Stimulated activated CD8-positive, alpha-beta memory T cell treated with anti-CD3 and anti-CD28 coated beads, Interleukin-15, amount 100 ng/mL, for 48 hours (primary cell): ENCODE data around the gene AXIN1.
"Not testable (repeated sequence)": the region's sequence is repeated elsewhere in the genome, so short reads cannot be mapped to it uniquely, and the experiment has no call there.

Source experiments
- DNase-seq, 2 donors: peaks; one replicate each; pipeline ENCODE4 v3.0.0-alpha.2; 2020; ENCODE audit warnings: low read depth in 2 of 2

Gene AXIN1

DNA sequence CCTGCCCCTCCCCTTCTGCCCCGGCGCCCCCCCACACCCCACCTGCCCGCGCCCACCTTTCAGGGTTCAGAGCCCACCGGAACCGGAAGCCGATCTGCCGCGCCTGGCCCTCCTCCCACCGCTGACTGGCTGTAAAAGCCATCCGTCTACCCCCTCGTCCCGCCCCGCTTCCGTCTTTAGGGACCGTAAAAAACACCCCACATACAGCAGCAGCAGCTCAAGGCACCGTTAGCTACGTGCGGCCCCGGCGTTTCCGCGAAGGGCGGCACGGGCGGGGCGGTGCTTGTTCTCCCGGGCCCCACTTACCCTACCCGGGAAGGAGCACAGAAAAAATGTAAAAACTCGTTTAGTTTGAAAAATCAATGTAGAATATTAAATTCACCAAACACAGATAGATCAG lies 17.9 kb upstream of the AXIN1 start, which contains the start of gene MRPL28:
Gene MRPL28 (minus strand): TSS at position 96 of the 400 bp plus-strand sequence. CDS start 320 bp downstream, outside the sequence.
- peak; percentile 87 to 88 for DNase-seq

DNA sequence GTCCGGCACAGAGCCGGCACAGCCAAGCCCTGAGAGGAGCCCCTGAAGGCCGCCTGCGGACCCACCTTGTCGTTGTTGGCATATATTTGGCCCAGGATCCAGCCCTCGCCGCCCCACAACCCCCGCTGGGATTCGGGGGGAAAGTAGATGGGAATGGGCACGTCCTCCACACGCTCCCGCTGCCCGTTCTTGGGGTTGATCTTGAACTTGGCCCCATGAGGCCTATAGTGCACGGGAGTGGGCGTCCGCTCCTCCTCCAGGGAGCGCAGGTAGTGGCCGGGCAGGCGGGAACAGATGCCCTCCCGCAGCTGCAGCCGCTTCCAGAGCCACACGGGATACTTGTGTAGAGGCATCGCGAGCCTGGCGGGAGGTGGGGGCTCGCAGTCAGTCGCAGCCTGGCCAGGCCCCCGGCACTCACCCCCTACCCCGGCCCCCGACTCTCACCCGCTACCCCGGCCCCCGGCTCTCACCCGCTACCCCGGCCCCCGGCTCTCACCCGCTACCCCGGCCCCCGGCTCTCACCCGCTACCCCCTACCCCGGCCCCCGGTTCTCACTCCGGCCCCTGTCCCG lies 17.4 kb upstream of the AXIN1 start:
- no peak for DNase-seq

DNA sequence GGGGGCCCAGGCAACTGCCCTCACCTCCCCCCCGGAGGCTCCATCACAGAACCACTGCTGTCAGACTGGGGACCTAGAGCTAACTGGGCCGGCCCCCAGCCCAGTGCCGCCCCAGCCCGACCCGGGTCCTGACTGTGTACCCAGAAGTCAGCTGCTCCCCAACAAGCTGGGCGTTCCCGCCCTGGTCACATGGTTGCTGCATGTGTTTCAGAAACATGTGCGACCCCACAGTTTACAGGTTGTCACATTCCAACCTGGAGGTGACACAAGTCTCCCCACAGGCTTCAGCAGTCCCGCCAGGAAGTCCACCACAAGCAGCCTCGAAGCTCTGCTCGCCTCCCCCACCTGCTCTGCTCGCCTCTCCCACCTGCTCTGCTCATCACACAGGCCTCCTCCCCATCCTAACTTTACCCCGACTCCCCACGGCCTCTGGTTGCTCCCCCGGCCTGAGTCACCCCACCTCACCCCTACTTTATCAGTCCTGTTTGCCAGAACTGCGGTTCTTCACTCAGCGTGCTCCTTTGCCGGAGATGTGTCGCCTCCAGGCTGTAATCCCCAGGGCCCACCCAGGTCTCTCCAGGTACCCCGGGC lies 16.8 kb upstream of the AXIN1 start:
- no peak for DNase-seq

DNA sequence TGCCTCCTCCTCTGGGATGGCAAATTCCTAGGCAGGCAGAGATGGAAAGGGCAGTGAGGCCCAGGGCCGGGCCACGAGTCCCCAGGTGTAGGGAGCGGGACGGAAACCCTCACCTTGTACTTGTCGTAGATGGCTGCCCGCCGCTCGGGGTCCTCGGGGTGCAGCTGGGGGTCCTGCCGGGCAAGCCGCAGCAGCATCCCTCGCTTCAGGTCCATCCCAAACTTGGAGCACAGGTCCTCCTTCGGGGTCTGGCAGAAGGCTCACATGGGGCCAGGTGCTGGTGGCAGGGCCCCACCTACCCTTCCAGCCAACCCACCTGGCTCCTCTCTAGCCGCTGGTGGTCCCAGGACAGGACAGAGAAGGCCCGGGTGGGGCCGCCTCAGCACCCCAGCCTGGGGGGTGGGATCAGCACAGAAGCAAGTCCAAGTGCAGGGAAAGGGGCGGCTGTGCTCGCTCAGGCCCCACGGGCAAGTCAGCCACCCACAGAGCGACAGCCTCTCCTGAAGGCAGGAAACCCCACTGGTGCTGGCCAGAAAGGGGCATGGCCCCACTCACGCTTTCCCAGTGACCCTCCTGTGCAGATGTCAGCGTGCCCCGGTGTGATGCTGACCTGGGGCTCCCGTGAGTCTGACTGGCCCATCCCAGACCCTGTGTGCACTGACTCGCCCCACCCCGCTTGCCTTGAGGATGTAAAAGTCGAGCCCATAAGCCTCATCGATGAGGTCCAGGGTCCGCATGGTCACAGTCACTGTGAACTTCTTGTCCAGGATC lies 16.1 kb upstream of the AXIN1 start:
- no peak for DNase-seq

DNA sequence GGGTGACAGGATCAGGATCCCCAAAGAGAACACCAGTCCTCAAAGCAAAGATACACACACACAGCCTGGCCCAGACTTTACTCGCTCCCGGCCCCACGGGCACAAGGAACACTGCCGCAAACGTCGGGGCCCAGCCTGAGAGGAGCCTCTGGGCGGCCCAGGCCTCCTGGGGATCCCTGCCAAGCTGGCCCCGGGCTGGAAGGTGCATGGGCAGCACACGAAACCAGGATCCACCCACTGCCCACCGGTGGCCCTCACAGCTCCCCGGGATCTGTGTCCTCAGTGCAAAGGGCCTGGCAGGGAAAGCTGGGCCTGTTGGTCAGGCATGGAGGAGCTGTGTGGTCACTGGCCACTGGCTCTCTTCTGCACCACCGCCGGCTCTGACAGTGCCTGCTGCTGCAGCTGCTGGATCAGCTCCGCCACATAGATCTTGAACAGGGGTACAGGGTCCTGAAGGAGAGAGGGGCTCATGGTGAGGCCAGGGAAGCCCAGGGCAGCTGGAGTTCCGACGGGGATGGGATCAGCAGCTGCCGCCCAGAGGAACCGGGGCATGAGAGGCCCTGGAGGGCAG lies 14.9 kb upstream of the AXIN1 start:
- no peak for DNase-seq

DNA sequence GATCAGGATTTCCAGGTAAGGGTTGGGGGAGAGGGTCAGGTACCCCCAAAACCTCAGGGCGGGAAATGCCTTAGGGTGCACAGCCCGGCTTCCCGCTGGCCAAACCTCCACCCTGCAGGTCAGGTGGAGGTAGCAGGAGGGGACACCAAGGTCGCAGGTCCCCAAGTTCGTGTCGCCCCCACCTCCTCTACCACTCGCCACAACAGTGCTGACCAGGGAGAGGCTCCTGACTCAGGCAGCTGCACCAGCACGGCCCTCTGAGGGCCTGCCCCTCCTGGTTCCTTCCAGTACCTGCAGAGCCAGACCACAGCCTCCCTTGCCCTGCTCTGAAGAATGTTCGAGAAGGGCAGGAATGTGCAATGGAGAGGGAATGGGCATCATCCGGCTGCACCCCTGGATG lies 14.0 kb upstream of the AXIN1 start:
- no peak for DNase-seq

DNA sequence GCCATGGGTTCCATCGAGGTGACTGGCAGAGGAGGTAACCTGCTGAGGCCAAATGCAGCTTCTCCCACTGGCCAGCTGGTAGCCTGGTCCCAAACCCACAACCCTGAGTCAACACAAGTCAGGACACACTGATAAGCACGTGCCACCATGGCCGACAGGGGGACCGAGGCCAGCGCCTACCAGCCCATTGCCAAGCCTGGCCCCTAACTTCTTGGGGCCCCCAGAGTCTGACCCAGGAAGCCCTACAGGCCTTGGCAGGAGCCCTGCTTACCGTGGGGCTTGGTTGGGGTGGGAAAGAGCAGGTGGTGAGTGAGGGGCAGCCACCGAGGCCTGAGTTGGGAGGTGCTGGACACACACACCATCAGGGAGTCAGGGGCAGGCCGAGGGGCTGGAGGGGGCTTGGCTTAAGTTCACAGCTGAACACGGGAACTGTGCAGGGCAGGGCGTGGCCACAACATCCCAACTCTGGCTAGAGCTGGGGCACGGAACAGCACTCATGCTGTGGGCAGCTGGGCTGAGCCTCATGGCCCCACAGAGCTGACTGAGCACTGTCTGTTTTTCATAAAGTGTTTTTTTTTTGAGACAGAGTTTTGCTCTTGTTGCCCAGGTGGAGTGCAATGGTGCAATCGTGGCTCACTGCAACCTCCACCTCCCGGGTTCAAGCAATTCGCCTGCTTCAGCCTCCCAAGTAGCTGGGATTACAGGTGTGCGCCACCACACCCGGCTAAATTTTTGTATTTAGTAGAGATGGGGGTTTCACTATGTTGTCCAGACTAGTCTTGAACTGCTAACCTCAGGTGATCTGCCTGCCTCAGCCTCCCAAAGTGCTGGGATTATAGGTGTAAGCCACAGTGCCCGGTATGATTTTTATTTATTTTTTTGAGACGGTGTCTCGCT lies 12.3 kb upstream of the AXIN1 start:
- DNase-seq, result no peak

DNA sequence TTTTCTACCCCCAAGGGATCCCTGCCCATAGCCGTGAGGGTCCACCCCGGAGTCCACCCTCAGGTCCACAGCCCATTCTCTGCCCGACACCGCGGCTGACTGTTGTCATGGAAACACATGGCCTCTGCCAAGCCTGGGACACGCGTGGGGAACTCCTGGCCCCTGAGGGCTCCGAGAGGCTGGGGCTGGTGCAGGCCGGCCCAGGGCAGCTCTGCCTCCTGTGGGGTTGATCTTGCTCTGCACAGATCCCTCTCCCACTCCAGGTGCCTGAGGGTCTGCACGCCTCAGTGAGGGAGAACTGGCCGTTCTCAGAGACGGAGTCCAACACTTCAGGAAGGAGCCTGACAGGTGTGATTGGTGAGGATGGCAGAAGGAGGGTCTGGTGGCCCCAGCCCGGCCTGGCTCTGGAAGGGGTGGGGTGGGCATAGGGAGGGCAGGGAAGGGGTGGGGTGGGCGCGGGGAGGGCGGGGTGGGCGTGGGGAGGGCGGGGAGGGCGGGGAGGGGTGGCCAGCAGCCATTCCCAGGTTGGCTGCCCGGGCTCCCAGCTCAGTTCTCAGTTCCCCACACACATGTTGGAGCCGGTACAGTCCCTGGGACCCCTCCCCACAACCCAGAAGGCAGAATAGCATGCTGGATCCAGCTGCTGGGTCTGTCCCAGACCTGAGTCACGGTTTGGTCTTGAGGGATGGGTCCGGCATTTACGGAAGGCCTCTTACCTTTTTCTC lies 11.4 kb upstream of the AXIN1 start:
- no peak for DNase-seq

DNA sequence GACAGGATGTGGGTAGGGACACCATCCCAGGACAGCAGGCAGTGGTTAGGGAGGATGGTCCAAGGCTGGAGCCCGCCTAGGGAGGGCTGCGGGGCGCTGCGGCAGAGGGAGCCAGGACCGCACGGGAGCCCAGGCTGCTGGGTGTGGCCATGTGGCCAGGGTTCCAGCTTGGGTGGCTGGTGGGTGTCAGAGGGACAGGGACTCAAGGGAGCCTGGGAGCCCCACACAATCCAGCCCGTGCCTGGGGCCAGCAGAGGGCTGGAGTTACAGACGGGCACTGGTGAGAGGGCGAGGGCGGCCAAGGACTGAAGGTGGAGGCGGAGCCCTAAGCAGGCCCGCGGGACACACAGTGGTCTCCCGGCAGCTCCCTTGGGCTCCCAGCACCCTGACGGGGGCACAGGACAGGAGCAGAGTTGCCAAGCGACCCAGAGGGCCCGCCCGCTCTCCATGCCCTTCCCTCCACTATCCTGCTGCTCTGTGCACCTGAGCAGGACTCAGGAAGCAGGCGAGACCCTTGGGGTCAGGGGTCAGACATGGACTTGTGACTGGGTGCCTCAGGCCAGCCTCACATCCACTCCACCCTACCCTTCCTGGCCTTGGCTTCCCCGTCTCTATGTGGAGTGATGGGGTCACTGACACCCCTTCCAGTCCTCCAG lies 10.7 kb upstream of the AXIN1 start:
- no peak for DNase-seq

DNA sequence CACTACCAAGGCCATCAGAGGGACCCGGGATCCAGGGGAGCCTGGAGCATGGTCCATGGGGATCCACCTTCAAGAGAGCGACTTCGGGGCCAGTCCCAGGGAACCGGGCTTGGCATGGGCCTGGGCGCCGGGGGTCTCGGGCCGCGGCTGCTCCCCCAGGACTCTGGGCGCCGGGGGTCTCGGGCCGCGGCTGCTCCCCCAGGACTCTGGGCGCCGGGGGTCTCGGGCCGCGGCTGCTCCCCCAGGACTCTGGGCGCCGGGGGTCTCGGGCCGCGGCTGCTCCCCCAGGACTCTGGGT lies 10.1 kb upstream of the AXIN1 start:
- DNase-seq, result not testable (repeated sequence)

DNA sequence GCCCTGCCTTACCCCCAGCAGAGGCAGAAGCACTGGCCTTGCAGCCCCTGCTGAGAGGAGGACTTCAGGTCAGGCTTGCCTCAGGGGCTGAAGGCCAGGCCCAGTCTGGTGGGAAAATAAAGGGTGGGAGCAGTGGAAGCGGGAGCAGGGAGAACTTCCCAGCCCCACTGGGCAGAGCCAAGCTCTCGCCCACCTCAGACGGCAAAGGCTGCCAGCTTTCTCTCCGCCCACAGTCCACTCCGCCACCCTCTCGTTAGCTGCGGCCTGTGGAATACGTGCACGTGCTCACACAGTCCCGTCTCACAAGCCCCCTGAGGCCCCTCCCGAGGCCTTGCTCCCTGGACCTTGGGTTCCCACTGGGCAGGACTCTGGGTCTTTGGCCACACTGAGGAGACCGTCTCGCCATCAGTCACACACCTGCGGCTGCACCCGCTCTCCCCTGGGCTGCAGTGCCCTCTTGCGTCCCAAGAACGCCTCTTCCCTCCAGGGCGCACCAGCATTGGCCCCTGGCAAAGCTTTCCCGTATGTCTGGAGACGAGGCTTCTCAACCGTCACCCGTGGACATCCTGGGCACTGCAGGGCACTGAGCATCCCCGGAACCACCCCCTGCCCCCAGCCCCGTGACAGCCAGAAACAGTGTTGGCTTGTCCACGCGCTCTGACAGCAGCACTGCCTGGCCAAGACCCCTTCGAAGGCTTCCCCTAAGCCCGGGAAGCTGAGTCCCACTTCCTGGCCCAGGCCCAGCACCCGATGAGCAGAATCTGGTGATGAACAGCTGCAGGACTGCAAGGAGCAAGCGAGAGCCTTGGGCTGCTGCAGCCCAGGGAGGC lies 9.6 kb upstream of the AXIN1 start:
- DNase-seq, result peak; percentile 56 to 61

DNA sequence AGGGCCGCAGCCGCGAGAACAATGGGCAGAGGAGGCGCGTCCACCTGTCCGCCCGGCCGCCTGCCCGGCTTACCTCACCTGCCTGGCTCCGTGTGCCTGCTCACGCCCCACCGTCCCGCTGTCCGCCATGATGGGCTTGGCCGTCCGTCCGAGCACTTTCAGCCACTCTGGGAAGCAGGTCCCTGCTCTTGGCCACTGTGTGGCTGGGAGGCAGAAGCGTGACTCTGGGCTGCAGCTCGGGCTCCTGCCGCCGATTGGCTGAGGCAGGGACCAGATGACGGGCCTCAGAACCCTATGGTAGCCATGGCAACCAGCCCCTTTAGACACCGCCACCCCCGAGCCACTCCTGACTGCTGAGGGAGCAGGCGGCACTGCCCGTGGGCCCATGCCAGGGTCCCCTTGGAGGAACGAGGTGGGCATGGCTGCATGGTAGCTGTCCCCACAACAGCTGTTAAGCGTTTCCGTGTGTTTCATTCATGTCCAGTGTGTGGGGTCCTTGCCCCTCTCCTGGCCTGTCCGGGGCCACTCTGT lies 8.9 kb upstream of the AXIN1 start:
- no peak for DNase-seq

DNA sequence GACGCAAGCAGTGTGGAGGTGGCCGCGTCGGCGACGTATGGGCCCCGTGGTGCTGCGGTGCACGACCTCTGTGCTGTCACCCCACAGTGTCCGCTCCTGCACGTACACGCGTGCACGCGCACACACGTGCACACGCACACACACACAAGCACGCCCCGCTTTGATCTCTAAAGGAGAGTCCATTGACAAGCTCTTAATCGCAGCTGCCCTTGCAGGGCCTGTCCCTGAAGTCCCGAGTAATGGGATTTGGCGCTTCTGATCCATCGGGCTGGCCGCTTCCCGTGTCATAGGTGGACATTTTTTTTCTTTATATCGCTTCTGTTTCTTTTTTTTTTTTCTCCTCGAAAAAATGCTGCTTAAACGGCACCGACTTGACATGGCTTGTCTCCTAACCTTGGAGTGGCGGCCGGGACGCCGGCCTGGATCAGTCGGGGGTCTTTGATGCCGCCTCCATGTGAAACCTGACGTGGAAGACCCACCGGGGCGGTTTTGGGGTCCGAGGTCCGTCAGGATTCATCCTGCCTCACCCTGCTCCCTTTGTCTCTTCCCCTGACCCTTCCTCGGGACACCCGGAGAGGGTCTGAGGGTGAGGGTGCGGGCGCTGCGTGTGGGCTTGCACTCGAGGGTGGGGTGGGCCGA lies 8.3 kb upstream of the AXIN1 start:
- no peak for DNase-seq

DNA sequence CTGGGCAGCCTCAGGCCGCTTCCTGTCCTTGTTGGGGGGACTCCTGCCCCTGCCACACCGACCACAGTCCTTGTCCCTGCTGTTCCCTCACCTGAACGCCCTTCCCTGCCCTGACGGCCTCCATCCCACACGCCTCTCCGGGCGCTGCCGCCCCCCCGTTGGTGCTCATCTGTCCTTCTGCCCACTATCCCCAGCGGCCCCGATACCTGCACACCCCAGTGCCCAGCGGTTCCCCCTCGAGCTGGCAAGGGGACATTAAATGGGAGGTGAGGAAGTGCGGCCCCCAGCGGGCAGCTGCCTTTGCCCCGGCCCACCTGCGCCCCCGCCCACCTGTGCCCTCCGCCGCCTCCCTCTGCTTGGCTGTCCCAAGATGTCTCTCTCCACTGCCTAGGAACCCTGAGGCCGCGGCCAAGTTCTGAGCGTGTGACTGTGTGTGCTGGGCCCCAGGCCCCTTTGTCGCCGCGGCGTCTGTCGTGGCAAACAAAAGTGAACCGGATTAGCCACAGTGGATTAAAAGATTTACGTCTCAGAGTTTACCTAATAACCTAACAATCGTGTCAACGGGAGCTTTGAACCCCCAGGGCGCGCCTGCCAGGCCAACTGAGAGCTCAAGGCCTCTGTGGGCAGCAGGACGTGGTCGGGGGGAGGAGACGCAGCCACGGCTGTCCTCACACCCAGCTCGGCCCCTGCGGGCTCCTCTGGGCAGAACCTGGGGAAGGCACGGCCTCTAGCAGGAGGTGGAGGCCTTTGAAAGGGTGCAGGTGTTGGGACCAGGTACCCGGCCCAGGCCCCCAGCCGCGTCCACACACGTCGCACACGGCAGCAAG lies 7.6 kb upstream of the AXIN1 start:
- no peak for DNase-seq

DNA sequence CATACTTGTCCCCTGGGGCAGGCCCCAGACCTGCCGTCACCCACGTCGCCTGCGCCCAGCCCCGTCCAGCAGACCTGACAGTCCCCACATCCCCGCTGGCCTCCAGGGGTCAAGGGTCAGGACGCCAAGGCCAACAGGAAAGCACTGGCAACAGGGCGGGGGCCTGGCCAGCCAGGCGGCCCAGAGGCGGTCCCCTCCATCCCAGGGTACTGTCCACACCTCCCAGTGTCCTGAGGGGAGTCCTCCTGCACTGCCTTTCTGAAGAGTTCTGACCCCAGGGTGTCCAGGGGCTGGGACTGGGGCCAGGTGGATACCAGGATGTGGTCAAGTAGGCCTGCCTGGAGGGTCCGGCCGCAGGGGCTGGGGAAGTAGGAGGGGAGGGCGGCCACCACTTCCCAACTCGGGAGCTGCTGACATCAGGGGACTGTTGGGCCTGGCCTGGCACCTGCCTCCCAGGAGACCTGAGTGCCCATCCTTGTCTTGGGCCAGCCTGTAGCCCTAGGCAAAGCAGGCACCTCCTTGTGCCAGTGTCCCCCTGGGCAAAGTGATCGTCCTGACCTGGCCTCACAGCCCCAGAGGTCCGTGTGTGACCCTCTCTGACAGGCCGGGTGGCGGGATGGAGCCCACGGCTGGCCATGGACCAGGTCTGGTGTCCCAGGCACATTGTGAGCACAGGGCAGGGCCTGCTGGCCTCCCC lies 6.7 kb upstream of the AXIN1 start:
- DNase-seq, result no peak

DNA sequence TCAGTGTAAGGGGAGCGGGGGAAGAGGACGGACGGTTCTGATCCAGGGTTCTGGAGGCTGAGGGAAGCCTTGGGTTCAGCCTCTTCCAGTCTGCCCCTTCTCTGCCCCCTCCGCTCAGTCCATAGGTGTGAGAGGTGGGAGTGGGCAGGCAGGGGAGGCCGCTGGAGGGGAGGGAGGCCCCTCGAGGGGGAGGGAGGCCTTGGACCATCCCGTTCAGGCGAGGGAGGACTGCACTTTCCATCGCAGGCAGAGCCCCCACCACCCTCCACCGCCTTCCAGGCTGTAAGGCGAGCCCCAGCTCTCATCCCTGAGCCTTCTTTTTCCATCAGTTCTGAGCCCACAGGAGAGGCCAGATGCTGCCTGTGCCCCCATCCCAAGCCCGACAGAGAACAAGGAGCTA lies 4.2 kb upstream of the AXIN1 start:
- DNase-seq, result no peak

DNA sequence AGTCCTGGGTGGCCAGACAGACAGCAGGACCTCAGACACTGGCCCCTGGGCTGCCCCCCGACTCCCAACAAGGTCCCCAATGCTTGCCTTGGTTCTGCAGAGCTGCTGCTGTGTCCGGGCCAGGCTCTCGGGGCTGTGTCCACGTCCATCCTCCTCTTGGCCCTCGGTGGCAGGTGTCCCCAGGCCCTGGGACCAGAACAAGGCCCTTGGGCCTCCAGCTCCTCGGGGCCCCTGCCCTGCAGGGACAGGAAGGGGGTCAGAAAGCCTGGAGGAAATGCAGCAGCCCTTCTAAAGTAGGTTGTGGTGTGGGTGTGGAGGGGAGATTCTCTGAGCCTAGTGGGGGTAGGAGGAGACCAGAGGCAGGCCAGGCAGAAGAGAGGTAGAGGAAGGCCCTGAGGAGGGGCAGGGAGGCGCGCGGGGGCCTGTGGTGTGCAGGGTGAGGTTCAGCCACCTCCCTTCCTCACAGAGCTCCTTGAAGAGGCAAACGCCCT lies 2.5 kb upstream of the AXIN1 start:
- no peak for DNase-seq
